RWPE2 (cell line): ENCODE results near the gene IGSF11.
"Not testable (repeated sequence)": the region's sequence is repeated elsewhere in the genome, so short reads cannot be mapped to it uniquely, and the experiment has no call there.

Experiments
- ATAC-seq: fragments of 200-7000 bp; cut with Tn5 transposase; 3 replicates; pipeline ENCODE4 v1.9.1; 2021; ENCODE audit warnings: low read depth
- DNase-seq: peaks from one replicate; pipeline ENCODE4 v3.0.0-alpha.2; 2020; ENCODE audit warnings: low spot score
- H3K27ac ChIP-seq: fragments of 450-650 bp; 2 replicates; pipeline ENCODE4 v1.5.1; 2017; ENCODE audit warnings: mild to moderate bottlenecking; ENCODE audit not compliant: poor library complexity, severe bottlenecking
- H3K27me3 ChIP-seq: fragments of 250-450 bp; sonication (Bioruptor Pico); 2 replicates; pipeline ENCODE4 v1.5.1; 2021; ENCODE audit warnings: mild to moderate bottlenecking, moderate library complexity; ENCODE audit not compliant: insufficient read depth, poor library complexity, severe bottlenecking
- H3K36me3 ChIP-seq: fragments of 250-450 bp; sonication (Bioruptor Pico); 2 replicates; pipeline ENCODE4 v1.5.1; 2020; ENCODE audit warnings: low read depth, mild to moderate bottlenecking, moderate library complexity
- H3K4me1 ChIP-seq: fragments of 250-450 bp; sonication (Bioruptor Pico); 2 replicates; pipeline ENCODE4 v1.5.1; 2021; ENCODE audit warnings: mild to moderate bottlenecking, moderate library complexity; ENCODE audit not compliant: insufficient read depth, poor library complexity, severe bottlenecking
- H3K4me3 ChIP-seq: fragments of 250-450 bp; sonication (Bioruptor Pico); 2 replicates; pipeline ENCODE4 v1.5.1; 2021; ENCODE audit warnings: mild to moderate bottlenecking, moderate library complexity; ENCODE audit not compliant: severe bottlenecking
- H3K9me3 ChIP-seq: fragments of 250-450 bp; sonication (Bioruptor Pico); 2 replicates; pipeline ENCODE4 v1.5.1; 2021; ENCODE audit warnings: mild to moderate bottlenecking, moderate library complexity; ENCODE audit not compliant: severe bottlenecking
- TF ChIP-seq, protein P1 (sequence below): fragments of 450-650 bp; IDR thresholded peaks from one replicate; pipeline ENCODE4 v1.5.1; 2017; ENCODE audit warnings: mild to moderate bottlenecking, moderate library complexity; ENCODE audit not compliant: poor library complexity, severe bottlenecking

The IGSF11 gene, protein sequence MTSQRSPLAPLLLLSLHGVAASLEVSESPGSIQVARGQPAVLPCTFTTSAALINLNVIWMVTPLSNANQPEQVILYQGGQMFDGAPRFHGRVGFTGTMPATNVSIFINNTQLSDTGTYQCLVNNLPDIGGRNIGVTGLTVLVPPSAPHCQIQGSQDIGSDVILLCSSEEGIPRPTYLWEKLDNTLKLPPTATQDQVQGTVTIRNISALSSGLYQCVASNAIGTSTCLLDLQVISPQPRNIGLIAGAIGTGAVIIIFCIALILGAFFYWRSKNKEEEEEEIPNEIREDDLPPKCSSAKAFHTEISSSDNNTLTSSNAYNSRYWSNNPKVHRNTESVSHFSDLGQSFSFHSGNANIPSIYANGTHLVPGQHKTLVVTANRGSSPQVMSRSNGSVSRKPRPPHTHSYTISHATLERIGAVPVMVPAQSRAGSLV

DNA sequence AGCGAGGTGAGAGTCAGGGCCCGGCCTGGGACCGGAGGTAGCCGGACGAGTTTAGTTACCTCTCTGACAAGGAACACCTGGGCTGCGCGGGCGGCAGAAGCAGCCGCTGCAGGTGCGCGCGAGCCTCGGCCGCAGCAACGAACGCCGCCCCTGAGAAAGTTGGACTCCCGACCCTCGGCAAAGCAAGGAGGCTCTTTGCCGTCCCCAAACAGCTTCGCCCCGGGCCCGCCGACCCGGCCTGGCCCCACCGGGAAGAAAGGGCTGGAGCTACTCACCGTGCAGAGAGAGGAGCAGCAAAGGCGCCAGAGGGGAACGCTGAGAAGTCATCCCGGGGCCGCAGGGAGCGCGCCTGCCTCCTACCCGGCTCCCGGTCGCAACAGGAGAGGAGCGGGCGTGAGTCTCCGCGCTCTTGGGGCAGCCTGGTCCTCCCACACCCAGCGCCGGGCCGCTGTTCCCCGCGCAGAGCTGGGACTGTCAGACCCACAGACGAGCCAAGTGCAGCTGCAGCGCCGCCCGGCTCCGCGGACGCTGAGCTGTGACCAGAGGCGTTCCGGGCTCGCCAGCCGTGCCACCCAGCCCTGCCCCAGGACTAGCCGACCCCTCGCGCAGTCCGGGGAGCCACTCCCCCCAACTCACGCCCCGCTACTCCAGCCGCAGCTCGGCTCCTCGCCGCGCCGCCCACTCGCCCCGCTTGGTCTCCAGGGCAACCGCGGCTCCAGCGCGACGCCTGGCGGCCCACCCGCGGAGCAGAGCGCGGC is at the start of gene IGSF11:
Gene IGSF11 (minus strand): TSS at position 591 of the 758 bp plus-strand sequence. CDS start 264 bp downstream, at position 327.
- H3K36me3 ChIP-seq, result no peaks in the 10 kb centered on the region
- H3K4me3 ChIP-seq, result peak within 1 kb of the TSS; percentile 25
- no peaks in the 10 kb centered on the region for H3K4me1 ChIP-seq
- peaks cover 46% of the 10 kb centered on the region for H3K27me3 ChIP-seq
- peaks cover 2% of the 10 kb centered on the region for H3K9me3 ChIP-seq
- H3K27ac ChIP-seq, result no peak within 1 kb of the TSS
- ATAC-seq (peak; percentile 84), DNase-seq (peak; percentile 54)
- TF ChIP-seq, protein P1, sequence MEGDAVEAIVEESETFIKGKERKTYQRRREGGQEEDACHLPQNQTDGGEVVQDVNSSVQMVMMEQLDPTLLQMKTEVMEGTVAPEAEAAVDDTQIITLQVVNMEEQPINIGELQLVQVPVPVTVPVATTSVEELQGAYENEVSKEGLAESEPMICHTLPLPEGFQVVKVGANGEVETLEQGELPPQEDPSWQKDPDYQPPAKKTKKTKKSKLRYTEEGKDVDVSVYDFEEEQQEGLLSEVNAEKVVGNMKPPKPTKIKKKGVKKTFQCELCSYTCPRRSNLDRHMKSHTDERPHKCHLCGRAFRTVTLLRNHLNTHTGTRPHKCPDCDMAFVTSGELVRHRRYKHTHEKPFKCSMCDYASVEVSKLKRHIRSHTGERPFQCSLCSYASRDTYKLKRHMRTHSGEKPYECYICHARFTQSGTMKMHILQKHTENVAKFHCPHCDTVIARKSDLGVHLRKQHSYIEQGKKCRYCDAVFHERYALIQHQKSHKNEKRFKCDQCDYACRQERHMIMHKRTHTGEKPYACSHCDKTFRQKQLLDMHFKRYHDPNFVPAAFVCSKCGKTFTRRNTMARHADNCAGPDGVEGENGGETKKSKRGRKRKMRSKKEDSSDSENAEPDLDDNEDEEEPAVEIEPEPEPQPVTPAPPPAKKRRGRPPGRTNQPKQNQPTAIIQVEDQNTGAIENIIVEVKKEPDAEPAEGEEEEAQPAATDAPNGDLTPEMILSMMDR, result peak; percentile 71

- H3K9me3 ChIP-seq, result no peaks in the 10 kb centered on the region
- TF ChIP-seq, protein P1, result no peak
- H3K27ac ChIP-seq, result no peak overlapping the region
- H3K36me3 ChIP-seq, result no peaks in the 10 kb centered on the region
- DNase-seq (no peak), ATAC-seq (no peak)
- no peaks in the 10 kb centered on the region for H3K4me1 ChIP-seq
- H3K4me3 ChIP-seq, result no peak overlapping the region
- no peaks in the 10 kb centered on the region for H3K27me3 ChIP-seq
Measured at GRCh38 chr3:119080364-119080763, 45.7 kb upstream of the IGSF11 start.

DNA sequence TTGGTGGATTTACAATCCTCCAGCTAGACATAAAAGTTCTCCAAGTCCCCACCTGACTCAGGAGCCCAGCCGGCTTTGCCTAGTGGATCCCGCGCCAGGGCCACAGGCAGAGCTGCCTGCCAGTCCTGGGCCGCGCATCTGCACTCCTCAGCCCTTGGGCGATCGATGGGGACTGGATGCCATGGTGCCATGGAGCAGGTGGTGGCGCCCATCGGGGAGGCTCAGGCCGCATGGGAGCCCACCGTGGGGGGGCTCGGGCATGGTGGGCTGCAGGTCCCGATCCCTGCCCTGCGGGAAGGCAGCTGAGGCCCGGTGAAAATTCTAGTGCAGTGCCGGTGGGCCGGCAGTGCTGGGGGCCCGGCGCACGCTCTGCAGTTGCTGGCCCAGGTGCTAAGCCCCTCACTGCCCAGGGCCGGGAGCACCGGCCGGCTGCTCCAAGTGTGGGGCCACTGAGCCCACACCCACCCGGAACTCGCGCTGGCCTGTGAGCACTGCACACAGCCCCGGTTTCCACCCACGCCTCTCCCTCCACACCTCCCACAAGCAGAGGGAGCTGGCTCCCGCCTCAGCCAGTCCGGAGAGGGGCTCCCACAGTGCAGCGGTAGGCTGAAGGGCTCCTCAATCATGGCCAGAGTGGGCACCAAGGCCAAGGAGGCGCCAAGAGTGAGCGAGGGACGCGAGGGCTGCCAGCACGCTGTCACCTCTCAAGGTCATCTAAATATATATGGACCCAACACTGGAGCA is 38.8 kb upstream of the IGSF11 start:
- H3K27me3 ChIP-seq, result no peaks in the 10 kb centered on the region
- TF ChIP-seq, protein P1, result no peak
- no peak overlapping the region for H3K4me3 ChIP-seq
- H3K27ac ChIP-seq, result no peak overlapping the region
- no peaks in the 10 kb centered on the region for H3K9me3 ChIP-seq
- no peaks in the 10 kb centered on the region for H3K4me1 ChIP-seq
- H3K36me3 ChIP-seq, result no peaks in the 10 kb centered on the region
- ATAC-seq (no peak), DNase-seq (no peak)

GRCh38 chr3:119072451-119072850 is 37.8 kb upstream of the IGSF11 start:
- not testable (repeated sequence) for H3K9me3 ChIP-seq, H3K27me3 ChIP-seq, H3K36me3 ChIP-seq, DNase-seq, H3K4me3 ChIP-seq, ATAC-seq, H3K4me1 ChIP-seq, H3K27ac ChIP-seq

DNA sequence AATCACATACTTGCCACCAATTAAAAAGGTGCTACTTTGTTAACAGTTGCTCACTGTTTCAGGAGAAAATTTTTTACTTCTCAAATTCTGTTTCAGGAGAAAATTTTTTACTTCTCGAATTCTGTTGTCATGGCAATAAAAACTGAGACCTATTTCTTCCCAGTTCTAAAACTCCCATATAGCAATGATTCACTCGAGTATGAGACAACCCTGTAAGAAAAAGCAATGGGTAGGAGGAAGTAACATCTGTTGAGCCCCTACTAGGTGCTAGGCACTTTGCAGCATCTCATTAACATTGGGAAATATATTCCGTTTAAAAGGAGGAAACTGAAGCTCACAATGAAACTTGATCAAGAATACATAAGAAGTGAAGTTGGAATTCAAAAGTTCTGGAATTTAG is 35.1 kb upstream of the IGSF11 start:
- H3K27me3 ChIP-seq, result no peaks in the 10 kb centered on the region

More for the DNA sequence above, 35.1 kb upstream of the IGSF11 start:
- no peaks in the 10 kb centered on the region for H3K9me3 ChIP-seq
- no peak overlapping the region for H3K27ac ChIP-seq
- TF ChIP-seq, protein P1, result no peak
- DNase-seq (no peak), ATAC-seq (no peak)
- no peaks in the 10 kb centered on the region for H3K36me3 ChIP-seq
- no peaks in the 10 kb centered on the region for H3K4me1 ChIP-seq
- H3K4me3 ChIP-seq, result no peak overlapping the region
